ENCODE measurements around the gene IDH3A. TPM values are rescaled to one million over a fixed set of nuclear protein-coding genes. Genes with fewer than 3 reads are reported as not detected.
A peak's percentile ranks its signal among the peaks of the same experiment; 100 is the strongest.

Gene IDH3A
- total RNA-seq, 1 donor from 2014 or later: 71.6 TPM

- DNase-seq (no peak), ATAC-seq (no peak)
- Histone ChIP-seq H3K4me1 (peaks cover 11% of the 10 kb centered on the region), H3K27me3 (no peaks in the 10 kb centered on the region), H3K36me3 (no peaks in the 10 kb centered on the region), H3K9me3 (no peaks in the 10 kb centered on the region), H3K27ac (no peak overlapping the region), H3K4me3 (no peak overlapping the region)
- no peak for TF ChIP-seq CTCF (IDR thresholded peaks at IDR 0.05)
- intact Hi-C loops (cut with DNase I): no loop called here
These were observed 19.3 kb upstream of the IDH3A start for GRCh38 chr15:78129751-78130287.

GRCh38 chr15:78130466-78131294 is 18.5 kb upstream of the IDH3A start:
- ATAC-seq (no peak), DNase-seq (peak; percentile 71)
- no peak for TF ChIP-seq CTCF (IDR thresholded peaks at IDR 0.05)
- H3K4me1 ChIP-seq: peaks cover 11% of the 10 kb centered on the region
- no peaks in the 10 kb centered on the region for H3K27me3 ChIP-seq
- H3K27ac ChIP-seq: no peak overlapping the region
- H3K9me3 ChIP-seq: no peaks in the 10 kb centered on the region
- intact Hi-C loops (cut with DNase I): no loop called here
- H3K4me3 ChIP-seq: peak overlapping the region; percentile 81
- no peaks in the 10 kb centered on the region for H3K36me3 ChIP-seq

GRCh38 chr15:78131295-78132061 is 17.7 kb upstream of the IDH3A start, which contains the start of gene CIB2:
Gene CIB2, minus strand, starts transcription at chr15:78131445. Its CDS starts 230 bp downstream, at chr15:78131215.
- H3K36me3 ChIP-seq: no peaks in the 10 kb centered on the region
- no peaks in the 10 kb centered on the region for H3K27me3 ChIP-seq
- peaks cover 11% of the 10 kb centered on the region for H3K4me1 ChIP-seq
- ATAC-seq (peak; percentile 95), DNase-seq (peak; percentile 86)
- TF ChIP-seq CTCF (IDR thresholded peaks at IDR 0.05): peak; percentile 77
- no peaks in the 10 kb centered on the region for H3K9me3 ChIP-seq
- intact Hi-C loops (cut with DNase I): no loop called here
- peak within 1 kb of the TSS; percentile 81 for H3K4me3 ChIP-seq
- H3K27ac ChIP-seq: peak within 1 kb of the TSS; percentile 85

GRCh38 chr15:78133801-78134200 is 15.4 kb upstream of the IDH3A start:
- no peak for DNase-seq
- H3K27ac ChIP-seq: no peak overlapping the region

GRCh38 chr15:78139578-78139977 is 9.6 kb upstream of the IDH3A start:
- no peaks in the 10 kb centered on the region for H3K4me1 ChIP-seq
- H3K27me3 ChIP-seq: no peaks in the 10 kb centered on the region
- H3K4me3 ChIP-seq: no peak overlapping the region
- H3K9me3 ChIP-seq: no peaks in the 10 kb centered on the region
- H3K36me3 ChIP-seq: no peaks in the 10 kb centered on the region
- TF ChIP-seq CTCF (IDR thresholded peaks at IDR 0.05): no peak
- DNase-seq (no peak), ATAC-seq (no peak)
- no peak overlapping the region for H3K27ac ChIP-seq
- intact Hi-C loops (cut with DNase I): no loop called here

More at GRCh38 chr15:78133801-78134200, 15.4 kb upstream of the IDH3A start:
- no peaks in the 10 kb centered on the region for H3K27me3 ChIP-seq
- no peaks in the 10 kb centered on the region for H3K36me3 ChIP-seq
- ATAC-seq: no peak
- H3K4me3 ChIP-seq: no peak overlapping the region
- TF ChIP-seq CTCF (IDR thresholded peaks at IDR 0.05): no peak
- peaks cover 11% of the 10 kb centered on the region for H3K4me1 ChIP-seq
- intact Hi-C loops (cut with DNase I): no loop called here
- no peaks in the 10 kb centered on the region for H3K9me3 ChIP-seq
